ENCODE measurements around the gene MTMR12. TPM values are rescaled to one million over a fixed set of nuclear protein-coding genes. Genes with fewer than 3 reads are reported as not detected.

The MTMR12 gene
- total and polyA plus RNA-seq, 2 of the 4 experiments (the other 2 are of a cell fraction): 11.1 to 21.3 TPM

DNA sequence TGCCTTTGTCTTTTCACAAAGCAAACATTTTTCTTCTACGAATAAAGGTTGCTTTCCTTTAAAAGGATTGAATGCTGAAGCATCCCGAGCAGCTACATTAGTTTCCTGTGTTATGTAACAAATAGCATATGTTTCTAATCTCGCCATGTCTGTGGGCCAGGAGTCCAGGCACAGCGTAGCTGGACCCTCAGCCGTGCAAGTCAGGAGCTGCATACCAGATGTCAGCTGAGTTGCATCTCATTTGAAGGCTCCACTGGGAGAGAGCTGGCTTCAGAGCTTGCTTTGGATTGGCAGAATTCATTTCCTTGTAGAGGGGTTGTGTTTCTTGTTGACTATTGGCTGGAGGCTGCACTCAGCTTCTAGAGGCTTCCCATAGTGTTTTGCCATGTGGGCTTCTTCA lies 122.6 kb downstream of the MTMR12 start:
- Histone ChIP-seq H3K4me3 (ENCODE audit: insufficient read depth, low read depth, low read length) (no peak overlapping the region), H4K5ac (ENCODE audit: low read depth, low read length) (no peak overlapping the region), H3K4me2 (ENCODE audit: low read depth, low read length) (no peak overlapping the region), H2BK15ac (ENCODE audit: low read depth, low read length) (no peak overlapping the region), H4K8ac (ENCODE audit: low read depth in 2 of 2, low read length in 2 of 2) (no peak overlapping the region), H2AK5ac (ENCODE audit: low read depth, low read length) (no peak overlapping the region), H3K27me3 (ENCODE audit: control insufficient read depth, insufficient read depth, low read length) (no peaks in the 10 kb centered on the region), H2AK9ac (replicated peaks; ENCODE audit: low read depth, low read length, poor library complexity) (no peak overlapping the region), H3K27ac (ENCODE audit: insufficient read depth, low read length) (no peak overlapping the region), H3K4ac (ENCODE audit: low read depth, low read length) (no peak overlapping the region), H3K9me1 (ENCODE audit: insufficient read depth, low read length) (no peaks in the 10 kb centered on the region), H3K9ac (ENCODE audit: low read depth, low read length) (no peak overlapping the region), H3K36me3 (ENCODE audit: control insufficient read depth, insufficient read depth, low read length) (no peaks in the 10 kb centered on the region), H4K91ac (ENCODE audit: insufficient read depth, low read depth, low read length) (no peak overlapping the region), H3K23ac (ENCODE audit: low read depth, low read length) (no peak overlapping the region), H3K14ac (replicated peaks; ENCODE audit: low read depth, low read length) (no peak overlapping the region), H2BK5ac (ENCODE audit: low read depth, low read length, poor library complexity, severe bottlenecking) (no peak overlapping the region), H4K20me1 (ENCODE audit: insufficient read depth, low read length) (no peaks in the 10 kb centered on the region), H3K9me3 (ENCODE audit: control insufficient read depth, insufficient read depth, low read length) (no peaks in the 10 kb centered on the region; the same call in 1 of the 2 replicates), H3K56ac (ENCODE audit: extremely low read depth, insufficient read depth, low read length) (no peak overlapping the region), H3K79me1 (ENCODE audit: low read depth in 1 of 2, low read length in 2 of 2) (no peaks in the 10 kb centered on the region), H2BK120ac (ENCODE audit: low read depth, low read length) (no peak overlapping the region), H3K4me1 (ENCODE audit: control insufficient read depth, insufficient read depth, low read length) (0 out of 2 replicates have a peak, but pooled peaks cover 3% of the 10 kb centered on the region), H2AFZ (replicated peaks; ENCODE audit: low read length, poor library complexity) (no peak overlapping the region), H2BK20ac (ENCODE audit: low read depth, low read length) (no peak overlapping the region), H3K18ac (ENCODE audit: low read depth, low read length) (no peak overlapping the region)
- in situ Hi-C loops (cut with MboI; ENCODE audit: low sequenced_read_pairs) (no loop called here), intact Hi-C loops (cut with micrococcal nuclease) (no loop called here), dilution Hi-C loops (cut with HindIII; ENCODE audit: low sequenced_read_pairs, unreplicated experiment) (no loop called here)
- CTCF ChIA-PET: interaction anchor here (0.6 kb wide), 1 partner anchor 421 kb away, joined by 4 read pairs; no protein-coding TSS in a partner anchor
- no TSS peak for BruUV-seq (replicated peaks)
- TF ChIP-seq RCOR1 (IDR thresholded peaks at IDR 0.05; ENCODE audit: insufficient replicate concordance, low read length): no peak
- no peak for TF ChIP-seq FOS (IDR thresholded peaks at IDR 0.05; ENCODE audit: low read depth, low read length)
- no peak for TF ChIP-seq RFX5 (IDR thresholded peaks at IDR 0.05; ENCODE audit: low read depth, low read length)
- TF ChIP-seq CEBPB (IDR thresholded peaks at IDR 0.05; ENCODE audit: low read depth, low read length): no peak
- TF ChIP-seq RAD21 (IDR thresholded peaks at IDR 0.05; ENCODE audit: low read length): no peak
- no peak for TF ChIP-seq MAZ (IDR thresholded peaks at IDR 0.05; ENCODE audit: borderline replicate concordance, low read depth, low read length)
- TF ChIP-seq NFE2L2 (IDR thresholded peaks at IDR 0.05; ENCODE audit: low read depth, low read length): no peak
- TF ChIP-seq, protein P1, sequence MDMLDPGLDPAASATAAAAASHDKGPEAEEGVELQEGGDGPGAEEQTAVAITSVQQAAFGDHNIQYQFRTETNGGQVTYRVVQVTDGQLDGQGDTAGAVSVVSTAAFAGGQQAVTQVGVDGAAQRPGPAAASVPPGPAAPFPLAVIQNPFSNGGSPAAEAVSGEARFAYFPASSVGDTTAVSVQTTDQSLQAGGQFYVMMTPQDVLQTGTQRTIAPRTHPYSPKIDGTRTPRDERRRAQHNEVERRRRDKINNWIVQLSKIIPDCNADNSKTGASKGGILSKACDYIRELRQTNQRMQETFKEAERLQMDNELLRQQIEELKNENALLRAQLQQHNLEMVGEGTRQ (IDR thresholded peaks at IDR 0.05; ENCODE audit: low read depth, low read length): no peak
- TF ChIP-seq MXI1 (IDR thresholded peaks at IDR 0.05; ENCODE audit: borderline replicate concordance, low read depth, low read length): no peak
- TF ChIP-seq, protein P2, sequence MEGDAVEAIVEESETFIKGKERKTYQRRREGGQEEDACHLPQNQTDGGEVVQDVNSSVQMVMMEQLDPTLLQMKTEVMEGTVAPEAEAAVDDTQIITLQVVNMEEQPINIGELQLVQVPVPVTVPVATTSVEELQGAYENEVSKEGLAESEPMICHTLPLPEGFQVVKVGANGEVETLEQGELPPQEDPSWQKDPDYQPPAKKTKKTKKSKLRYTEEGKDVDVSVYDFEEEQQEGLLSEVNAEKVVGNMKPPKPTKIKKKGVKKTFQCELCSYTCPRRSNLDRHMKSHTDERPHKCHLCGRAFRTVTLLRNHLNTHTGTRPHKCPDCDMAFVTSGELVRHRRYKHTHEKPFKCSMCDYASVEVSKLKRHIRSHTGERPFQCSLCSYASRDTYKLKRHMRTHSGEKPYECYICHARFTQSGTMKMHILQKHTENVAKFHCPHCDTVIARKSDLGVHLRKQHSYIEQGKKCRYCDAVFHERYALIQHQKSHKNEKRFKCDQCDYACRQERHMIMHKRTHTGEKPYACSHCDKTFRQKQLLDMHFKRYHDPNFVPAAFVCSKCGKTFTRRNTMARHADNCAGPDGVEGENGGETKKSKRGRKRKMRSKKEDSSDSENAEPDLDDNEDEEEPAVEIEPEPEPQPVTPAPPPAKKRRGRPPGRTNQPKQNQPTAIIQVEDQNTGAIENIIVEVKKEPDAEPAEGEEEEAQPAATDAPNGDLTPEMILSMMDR (conservative IDR thresholded peaks at IDR 0.05; ENCODE audit: low read depth, low read length): no peak
- TF ChIP-seq SMC3 (IDR thresholded peaks at IDR 0.05; ENCODE audit: low read depth, low read length): no peak
- TF ChIP-seq CHD1 (IDR thresholded peaks at IDR 0.05; ENCODE audit: low read depth, low read length): no peak
- TF ChIP-seq POLR2A (IDR thresholded peaks at IDR 0.05; ENCODE audit: low read depth, low read length): no peak
- TF ChIP-seq BHLHE40 (IDR thresholded peaks at IDR 0.05; ENCODE audit: low read depth, low read length): no peak
- TF ChIP-seq MAFK (IDR thresholded peaks at IDR 0.05; ENCODE audit: low read depth, low read length): no peak
- TF ChIP-seq, protein P3, sequence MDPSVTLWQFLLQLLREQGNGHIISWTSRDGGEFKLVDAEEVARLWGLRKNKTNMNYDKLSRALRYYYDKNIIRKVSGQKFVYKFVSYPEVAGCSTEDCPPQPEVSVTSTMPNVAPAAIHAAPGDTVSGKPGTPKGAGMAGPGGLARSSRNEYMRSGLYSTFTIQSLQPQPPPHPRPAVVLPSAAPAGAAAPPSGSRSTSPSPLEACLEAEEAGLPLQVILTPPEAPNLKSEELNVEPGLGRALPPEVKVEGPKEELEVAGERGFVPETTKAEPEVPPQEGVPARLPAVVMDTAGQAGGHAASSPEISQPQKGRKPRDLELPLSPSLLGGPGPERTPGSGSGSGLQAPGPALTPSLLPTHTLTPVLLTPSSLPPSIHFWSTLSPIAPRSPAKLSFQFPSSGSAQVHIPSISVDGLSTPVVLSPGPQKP (IDR thresholded peaks at IDR 0.05; ENCODE audit: borderline replicate concordance, low read depth, low read length): no peak
- ATAC-seq (ENCODE audit: low read depth) (peak; percentile 44; the same call in 1 of the 2 replicates), DNase-seq (peak; percentile 50)
- POLR2A ChIA-PET (ENCODE audit: unreplicated experiment): interaction anchor here (0.7 kb wide), 1 partner anchor 16 kb away, joined by 10 read pairs; the partner anchor contains the start of gene GOLPH3
- WGBS, 2 experiments (ENCODE audit: extremely low coverage in 2 of 2, insufficient read length in 1 of 2): 21% methylated on average over 3 of the region's 5 CpGs; no CpG with 5 or more reads in 1 of the 2 experiments

Measured in IMR-90 (cell line).